ENCODE results near the gene CAPN5.

DNA sequence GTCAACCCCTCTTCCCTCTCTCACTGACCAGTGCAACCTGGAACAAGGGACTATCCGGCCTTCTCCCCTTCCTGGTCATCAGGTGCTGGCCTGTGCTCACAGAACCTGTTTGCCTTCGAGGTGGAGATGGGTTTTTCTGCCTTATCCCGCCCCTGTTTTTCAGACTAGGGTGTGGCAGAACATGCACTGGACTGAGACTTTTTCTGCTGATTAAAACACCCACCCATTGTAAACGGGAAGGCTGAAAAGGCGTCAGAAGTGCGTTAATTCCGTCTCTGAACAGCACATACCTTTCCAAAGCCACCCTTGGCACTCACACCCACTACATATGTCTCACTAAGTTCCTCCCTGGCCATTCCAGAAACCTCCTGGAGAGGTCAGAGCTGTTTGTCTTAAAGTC, 36.9 kb upstream of the CAPN5 start:
- TF ChIP-seq EZH2phosphoT487 (IDR thresholded peaks at IDR 0.05; ENCODE audit: insufficient read depth, low read depth) (no peak), EZH2 (IDR thresholded peaks at IDR 0.05; ENCODE audit: insufficient read depth, poor library complexity, severe bottlenecking) (no peak)
